ENCODE data around the gene BLTP3B. TPM values are rescaled to one million over a fixed set of nuclear protein-coding genes. Genes with fewer than 3 reads are reported as not detected.
A peak's percentile ranks its signal among the peaks of the same experiment; 100 is the strongest.

The BLTP3B gene
- total RNA-seq, 1 donor, result 72.9 TPM

- peak; percentile 18 for TF ChIP-seq CTCF (IDR thresholded peaks at IDR 0.05; ENCODE audit: insufficient read depth, low read length)
- peak; percentile 48 for DNase-seq (ENCODE audit: low read depth)
- peak overlapping the region; percentile 39 for H3K4me3 ChIP-seq (ENCODE audit: low read depth, low read length)
Observed at GRCh38 chr12:100163416-100164152, 20.9 kb upstream of the BLTP3B start.

GRCh38 chr12:100159391-100160104, 16.9 kb upstream of the BLTP3B start:
- H3K4me3 ChIP-seq (ENCODE audit: low read depth, low read length), result no peak overlapping the region
- no peak for DNase-seq (ENCODE audit: low read depth)
- no peak for TF ChIP-seq CTCF (IDR thresholded peaks at IDR 0.05; ENCODE audit: insufficient read depth, low read length)

GRCh38 chr12:100158535-100158934, 15.9 kb upstream of the BLTP3B start:
- TF ChIP-seq CTCF (IDR thresholded peaks at IDR 0.05; ENCODE audit: insufficient read depth, low read length), result no peak
- no peak overlapping the region for H3K4me3 ChIP-seq (ENCODE audit: low read depth, low read length)
- DNase-seq (ENCODE audit: low read depth), result no peak

- DNase-seq (ENCODE audit: low read depth), result no peak
- no peak for TF ChIP-seq CTCF (IDR thresholded peaks at IDR 0.05; ENCODE audit: insufficient read depth, low read length)
- no peak overlapping the region for H3K4me3 ChIP-seq (ENCODE audit: low read depth, low read length)
Observed at GRCh38 chr12:100157427-100157821, 14.8 kb upstream of the BLTP3B start.

- H3K4me3 ChIP-seq (ENCODE audit: low read depth, low read length), result no peak overlapping the region
- no peak for DNase-seq (ENCODE audit: low read depth)
- no peak for TF ChIP-seq CTCF (IDR thresholded peaks at IDR 0.05; ENCODE audit: insufficient read depth, low read length)
Observed at GRCh38 chr12:100156731-100157426, 14.2 kb upstream of the BLTP3B start.

GRCh38 chr12:100154474-100155247, 12.0 kb upstream of the BLTP3B start:
- H3K4me3 ChIP-seq (ENCODE audit: low read depth, low read length), result no peak overlapping the region
- DNase-seq (ENCODE audit: low read depth), result peak; percentile 61
- TF ChIP-seq CTCF (IDR thresholded peaks at IDR 0.05; ENCODE audit: insufficient read depth, low read length), result peak; percentile 89
